Measurements from ENCODE around the gene HDAC4. TPM values are rescaled to one million over a fixed set of nuclear protein-coding genes. Genes with fewer than 3 reads are reported as not detected.

Gene HDAC4
- polyA plus RNA-seq, 1 experiment: 4.4 TPM

DNA sequence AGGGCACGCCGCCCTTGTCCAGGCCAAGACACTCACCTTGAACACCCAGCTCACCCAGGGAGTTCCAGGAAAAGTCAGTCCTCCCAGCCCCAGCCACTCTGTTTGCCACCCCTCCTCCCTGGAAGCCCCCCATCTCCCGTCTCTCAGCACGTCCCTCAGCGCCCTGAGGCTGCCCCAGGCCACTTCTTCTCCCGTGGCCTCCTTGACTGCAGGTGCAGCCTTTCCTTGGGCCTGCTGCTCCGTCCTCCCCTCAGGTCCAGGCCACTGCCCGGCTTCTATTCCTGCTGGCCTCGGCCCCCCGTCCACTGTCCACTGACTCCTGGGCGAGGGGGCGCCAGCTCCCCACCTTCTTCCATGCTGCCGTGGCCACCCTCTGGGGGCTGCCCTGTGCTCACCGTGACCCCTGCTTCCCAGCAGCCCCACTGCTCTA is 239.1 kb downstream of the HDAC4 start:
- no peak for TF ChIP-seq CTCF (IDR thresholded peaks at IDR 0.05; ENCODE audit: insufficient read depth, low read depth, low read length)
- DNase-seq (ENCODE audit: low read depth): no peak
- ChIA-PET CTCF (no interaction called here), POLR2A (no interaction called here)
- no peaks in the 10 kb centered on the region for H3K27me3 ChIP-seq (ENCODE audit: control insufficient read depth, insufficient read depth, low read length)
- H3K36me3 ChIP-seq (ENCODE audit: control insufficient read depth, insufficient read depth, low read length): peaks cover 2% of the 10 kb centered on the region
- H3K4me3 ChIP-seq (ENCODE audit: low read depth, low read length): no peak overlapping the region

- Histone ChIP-seq H3K27me3 (ENCODE audit: control insufficient read depth, insufficient read depth, low read length) (no peaks in the 10 kb centered on the region), H3K4me3 (ENCODE audit: low read depth, low read length) (no peak overlapping the region), H3K36me3 (ENCODE audit: control insufficient read depth, insufficient read depth, low read length) (peaks cover 2% of the 10 kb centered on the region)
- no peak for TF ChIP-seq CTCF (IDR thresholded peaks at IDR 0.05; ENCODE audit: insufficient read depth, low read depth, low read length)
- ChIA-PET CTCF (no interaction called here), POLR2A (no interaction called here)
- DNase-seq (ENCODE audit: low read depth): no peak
Measured at GRCh38 chr2:239160226-239161143, 240.3 kb downstream of the HDAC4 start.

DNA sequence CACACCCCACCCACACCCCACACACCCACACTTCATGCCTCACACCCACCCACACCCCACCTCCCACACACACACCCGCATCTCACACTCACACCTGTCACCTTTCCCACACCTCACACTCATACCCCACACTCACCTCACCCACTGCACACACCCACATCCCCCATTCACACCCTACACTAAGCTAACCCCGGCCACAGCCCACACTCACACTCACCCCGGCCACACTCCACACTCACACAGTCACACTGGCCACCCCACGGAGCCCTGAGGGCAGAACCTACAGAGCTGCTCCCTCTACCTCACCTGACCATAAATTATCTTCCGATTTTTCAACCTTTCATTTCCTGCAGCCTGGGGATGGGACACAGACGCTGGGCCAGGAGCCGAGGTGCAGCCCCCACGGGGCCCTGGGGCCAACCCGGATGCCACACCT is 241.3 kb downstream of the HDAC4 start:
- DNase-seq (ENCODE audit: low read depth): no peak
- ChIA-PET CTCF (no interaction called here), POLR2A (no interaction called here)
- Histone ChIP-seq H3K27me3 (ENCODE audit: control insufficient read depth, insufficient read depth, low read length) (no peaks in the 10 kb centered on the region), H3K36me3 (ENCODE audit: control insufficient read depth, insufficient read depth, low read length) (peaks cover 3% of the 10 kb centered on the region), H3K4me3 (ENCODE audit: low read depth, low read length) (no peak overlapping the region)
- no peak for TF ChIP-seq CTCF (IDR thresholded peaks at IDR 0.05; ENCODE audit: insufficient read depth, low read depth, low read length)

- DNase-seq (ENCODE audit: low read depth): no peak
- Histone ChIP-seq H3K27me3 (ENCODE audit: control insufficient read depth, insufficient read depth, low read length) (no peaks in the 10 kb centered on the region), H3K4me3 (ENCODE audit: low read depth, low read length) (no peak overlapping the region), H3K36me3 (ENCODE audit: control insufficient read depth, insufficient read depth, low read length) (peaks cover 6% of the 10 kb centered on the region)
- ChIA-PET POLR2A (no interaction called here), CTCF (no interaction called here)
- TF ChIP-seq CTCF (IDR thresholded peaks at IDR 0.05; ENCODE audit: insufficient read depth, low read depth, low read length): no peak
Measured at GRCh38 chr2:239158641-239159475, 242.0 kb downstream of the HDAC4 start.

GRCh38 chr2:239157771-239158170 is 243.0 kb downstream of the HDAC4 start:
- no peaks in the 10 kb centered on the region for H3K27me3 ChIP-seq (ENCODE audit: control insufficient read depth, insufficient read depth, low read length)
- H3K36me3 ChIP-seq (ENCODE audit: control insufficient read depth, insufficient read depth, low read length): peaks cover 6% of the 10 kb centered on the region
- H3K4me3 ChIP-seq (ENCODE audit: low read depth, low read length): no peak overlapping the region
- TF ChIP-seq CTCF (IDR thresholded peaks at IDR 0.05; ENCODE audit: insufficient read depth, low read depth, low read length): no peak
- POLR2A ChIA-PET: no interaction called here
- CTCF ChIA-PET: interaction anchor here (1.2 kb wide), 1 partner anchor 14 kb away, joined by 6 read pairs; no protein-coding TSS in a partner anchor
- DNase-seq (ENCODE audit: low read depth): no peak
